Astrocyte of the cerebellum (primary cell): ENCODE results near the gene HECW1.

Experiments used
- DNase-seq: peaks from one replicate; pipeline ENCODE4 v3.0.0-alpha.2; 2011; ENCODE audit warnings: low read depth
- H3K4me3 ChIP-seq: 2 replicates; pipeline ENCODE4 v1.5.1; 2011; ENCODE audit warnings: mild to moderate bottlenecking, low read depth, low read length, moderate library complexity
- CTCF ChIP-seq: IDR thresholded peaks from 2 replicates; pipeline ENCODE4 v1.5.1; 2012; ENCODE audit warnings: low read length, low read depth, moderate library complexity, mild to moderate bottlenecking; ENCODE audit errors: missing control alignments
- in situ Hi-C: cut with HindIII; loops from 2 replicates; pipeline ENCODE4 v1.10.0; 2017; ENCODE audit warnings: low sequenced_read_pairs

Gene HECW1

GRCh38 chr7:43495572-43495971 is 383.1 kb downstream of the HECW1 start:
- TF ChIP-seq CTCF, result no peak
- H3K4me3 ChIP-seq, result no peak overlapping the region
- in situ Hi-C loops, result no loop called here
- DNase-seq, result no peak

GRCh38 chr7:43496596-43496995 is 384.1 kb downstream of the HECW1 start:
- TF ChIP-seq CTCF, result no peak
- H3K4me3 ChIP-seq, result no peak overlapping the region
- DNase-seq, result no peak
- in situ Hi-C loops, result no loop called here

GRCh38 chr7:43501870-43502269 is 389.4 kb downstream of the HECW1 start:
- H3K4me3 ChIP-seq, result no peak overlapping the region
- TF ChIP-seq CTCF, result no peak
- DNase-seq, result peak; percentile 65
- in situ Hi-C loops, result no loop called here

- in situ Hi-C loops, result no loop called here
Observed at GRCh38 chr7:43502941-43503340, 390.5 kb downstream of the HECW1 start.

GRCh38 chr7:43505412-43505811 is 393.0 kb downstream of the HECW1 start:
- DNase-seq, result no peak
- in situ Hi-C loops, result no loop called here
- no peak for TF ChIP-seq CTCF
- H3K4me3 ChIP-seq, result no peak overlapping the region

More at GRCh38 chr7:43502941-43503340, 390.5 kb downstream of the HECW1 start:
- no peak overlapping the region for H3K4me3 ChIP-seq
- no peak for TF ChIP-seq CTCF
- no peak for DNase-seq

- no peak for DNase-seq
- TF ChIP-seq CTCF, result no peak
- no peak overlapping the region for H3K4me3 ChIP-seq
- in situ Hi-C loops, result no loop called here
Observed at GRCh38 chr7:43506460-43506859, 394.0 kb downstream of the HECW1 start.

GRCh38 chr7:43508461-43508860 is 396.0 kb downstream of the HECW1 start:
- no peak overlapping the region for H3K4me3 ChIP-seq
- DNase-seq, result no peak
- in situ Hi-C loops, result no loop called here
- TF ChIP-seq CTCF, result no peak
